Keratinocyte (primary cell): ENCODE results near the gene CNTLN. TPM values are rescaled to one million over a fixed set of nuclear protein-coding genes. Genes with fewer than 3 reads are reported as not detected.
"Not testable (repeated sequence)": the region's sequence is repeated elsewhere in the genome, so short reads cannot be mapped to it uniquely, and the experiment has no call there.

Experiments
- DNase-seq: peaks from one replicate; pipeline ENCODE4 v3.0.0-alpha.2; 2011; ENCODE audit warnings: low read depth, missing footprints, low spot score
- FAIRE-seq: peaks from 2 replicates; lab custom pipeline; 2011; peaks lifted over from hg19 to GRCh38; lab: Jason Lieb, UNC
- H2AFZ ChIP-seq: 2 replicates; pipeline ENCODE4 v1.6.0; 2012; ENCODE audit warnings: low read length, control low read depth, inconsistent platforms; ENCODE audit not compliant: control insufficient read depth
- H3K27ac ChIP-seq: 2 replicates; pipeline ENCODE4 v1.5.1; 2011; ENCODE audit warnings: low read length; ENCODE audit not compliant: control insufficient read depth, insufficient read depth
- H3K27me3 ChIP-seq: 3 replicates; pipeline ENCODE4 v1.6.0; 2011; ENCODE audit warnings: low read length; ENCODE audit not compliant: control insufficient read depth, insufficient read depth; ENCODE audit errors: extremely low read depth
- H3K36me3 ChIP-seq, 2 experiments: 2 replicates in 1 of 2; 3 replicates in 1 of 2; pipeline ENCODE4 v1.5.1; 2011; ENCODE audit warnings: low read length in 2 of 2, mild to moderate bottlenecking in 1 of 2; ENCODE audit not compliant: control insufficient read depth in 2 of 2, insufficient read depth in 2 of 2; ENCODE audit errors: extremely low read depth in 1 of 2
- H3K4me1 ChIP-seq: 3 replicates; pipeline ENCODE4 v1.5.1; 2011; ENCODE audit warnings: low read length; ENCODE audit not compliant: control insufficient read depth, insufficient read depth; ENCODE audit errors: extremely low read depth
- H3K4me2 ChIP-seq: 3 replicates; pipeline ENCODE4 v1.6.0; 2011; ENCODE audit warnings: low read depth, low read length; ENCODE audit not compliant: control insufficient read depth, insufficient read depth; ENCODE audit errors: extremely low read depth
- H3K4me3 ChIP-seq, 3 experiments: fragments of 200-600 bp in 1 of 3; sonication (generic) in 1 of 3; 2 replicates in 2 of 3; 3 replicates in 1 of 3; pipeline ENCODE4 v1.5.1; 2011 to 2016; ENCODE audit warnings: low read length in 3 of 3, mild to moderate bottlenecking in 3 of 3, control low read depth in 2 of 3, inconsistent platforms in 1 of 3, low read depth in 1 of 3, mixed read lengths in 1 of 3, mixed run types in 1 of 3, moderate library complexity in 1 of 3; ENCODE audit not compliant: control insufficient read depth in 2 of 3, insufficient read depth in 2 of 3; ENCODE audit errors: extremely low read depth in 1 of 3
- H3K79me2 ChIP-seq: 2 replicates; pipeline ENCODE4 v1.6.0; 2012; ENCODE audit warnings: low read length; ENCODE audit not compliant: control insufficient read depth, insufficient read depth
- H3K9ac ChIP-seq: 3 replicates; pipeline ENCODE4 v1.6.0; 2011; ENCODE audit warnings: low read length; ENCODE audit not compliant: control insufficient read depth, insufficient read depth; ENCODE audit errors: extremely low read depth
- H3K9me1 ChIP-seq: 3 replicates; pipeline ENCODE4 v1.6.0; 2011; ENCODE audit warnings: low read length; ENCODE audit not compliant: control insufficient read depth, insufficient read depth; ENCODE audit errors: extremely low read depth
- H3K9me3 ChIP-seq: 2 replicates; pipeline ENCODE4 v1.5.1; 2012; ENCODE audit warnings: low read depth, low read length; ENCODE audit not compliant: control insufficient read depth
- H4K20me1 ChIP-seq: 3 replicates; pipeline ENCODE4 v1.6.0; 2011; ENCODE audit warnings: low read length; ENCODE audit not compliant: control insufficient read depth, insufficient read depth; ENCODE audit errors: extremely low read depth
- CTCF ChIP-seq, 3 experiments: IDR thresholded peaks in 1 of 3; conservative IDR thresholded peaks in 1 of 3; optimal IDR thresholded peaks in 1 of 3; 2 replicates in 2 of 3; 3 replicates in 1 of 3; pipeline versions ENCODE3 to v1.5.1; 2011; ENCODE audit warnings: low read length in 3 of 3, mild to moderate bottlenecking in 3 of 3, moderate library complexity in 2 of 3, control low read depth in 1 of 3, inconsistent platforms in 1 of 3; ENCODE audit not compliant: insufficient read depth in 2 of 3; ENCODE audit errors: extremely low read depth in 1 of 3
- EZH2 ChIP-seq: IDR thresholded peaks from one replicate; pipeline ENCODE4 v1.6.1; 2012; ENCODE audit warnings: inconsistent platforms, mild to moderate bottlenecking, low read length, moderate library complexity
- dilution Hi-C: fragments of 300-500 bp; cut with MboI; formaldehyde crosslinking; loops from one replicate; pipeline ENCODE4 v1.7.0; 2020; ENCODE audit warnings: low sequenced_read_pairs; ENCODE audit not compliant: extremely low pct_ligation_motif_present
- polyA plus RNA-seq, 5 experiments: library from polyadenylated mRNA; depleted of rRNA in 3 of 5; stranded (reverse) in 3 of 5; stranded (forward) in 1 of 5; unstranded in 1 of 5; fragments of >200 nt; gene quantifications; 1 replicate in 1 of 5; 2 replicates in 3 of 5; 3 replicates in 1 of 5; pipeline versions ENCODE4 v1.2.1 to v1.2.3, GENCODE V29; 2011 to 2012; ENCODE audit warnings: missing spikeins in 2 of 5, low read depth in 1 of 5, low replicate concordance in 1 of 5

CNTLN gene
- polyA plus RNA-seq, 1 donor (not counting 4 experiments of a cell fraction or from before 2014, with no cell fraction given): 2.4 TPM

DNA sequence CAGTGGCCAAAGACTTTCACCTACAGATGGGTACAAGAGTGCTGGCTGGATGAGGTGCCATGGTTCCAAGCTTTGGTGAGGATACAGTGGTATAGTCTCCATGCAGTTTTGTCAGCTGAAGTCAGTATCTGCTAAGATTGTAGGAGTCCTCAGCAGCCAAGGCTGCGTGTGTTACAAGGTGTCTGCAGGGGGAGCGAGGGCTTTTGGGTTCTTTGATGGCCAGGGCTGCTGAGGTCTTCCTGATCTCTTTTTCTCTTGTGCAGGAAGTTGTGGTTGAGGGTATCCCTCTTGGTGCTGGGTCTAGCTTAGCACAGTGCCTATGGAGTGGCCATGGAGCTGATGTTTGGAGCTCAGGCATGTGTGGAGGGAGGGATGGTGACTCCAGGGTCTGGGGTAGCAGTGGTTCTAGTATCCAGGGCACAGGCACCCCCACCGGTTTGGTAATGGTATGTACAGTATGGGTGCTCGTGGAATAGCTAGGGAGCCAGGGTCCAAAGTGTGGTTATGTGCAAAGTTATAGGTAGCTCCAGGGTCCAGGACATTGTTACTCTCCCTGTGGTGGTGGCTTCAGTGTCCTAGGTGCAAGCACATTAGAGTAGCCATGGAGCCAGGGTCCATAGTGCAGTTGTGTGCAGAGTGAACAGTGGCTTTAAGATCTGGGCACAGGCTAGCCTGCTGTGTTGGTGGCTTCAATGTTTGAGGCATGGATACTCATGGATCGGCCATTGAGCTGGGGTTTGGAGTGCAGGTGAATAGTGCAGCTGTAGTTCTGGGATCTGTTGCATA is 36.7 kb downstream of the CNTLN start:
- H3K4me2 ChIP-seq: no peak overlapping the region
- H3K27me3 ChIP-seq: no peaks in the 10 kb centered on the region
- H4K20me1 ChIP-seq: no peaks in the 10 kb centered on the region
- DNase-seq (no peak), FAIRE-seq (no peak)
- no peaks in the 10 kb centered on the region for H3K9me1 ChIP-seq
- H2AFZ ChIP-seq: no peak overlapping the region
- H3K4me1 ChIP-seq: no peaks in the 10 kb centered on the region
- TF ChIP-seq EZH2 (no peak), CTCF (optimal IDR thresholded peaks at IDR 0.05 in 1 of 3, IDR thresholded peaks at IDR 0.05 in 1 of 3, conservative IDR thresholded peaks at IDR 0.05 in 1 of 3; ENCODE audit: extremely low read depth in 1 of 3, insufficient read depth in 2 of 3, low read length in 3 of 3) (no peak)
- no peak overlapping the region for H3K27ac ChIP-seq
- H3K4me3 ChIP-seq: no peak overlapping the region
- H3K9me3 ChIP-seq: no peaks in the 10 kb centered on the region
- H3K36me3 ChIP-seq: no peaks in the 10 kb centered on the region
- dilution Hi-C loops: no loop called here
- H3K9ac ChIP-seq: no peak overlapping the region
- H3K79me2 ChIP-seq: no peaks in the 10 kb centered on the region

DNA sequence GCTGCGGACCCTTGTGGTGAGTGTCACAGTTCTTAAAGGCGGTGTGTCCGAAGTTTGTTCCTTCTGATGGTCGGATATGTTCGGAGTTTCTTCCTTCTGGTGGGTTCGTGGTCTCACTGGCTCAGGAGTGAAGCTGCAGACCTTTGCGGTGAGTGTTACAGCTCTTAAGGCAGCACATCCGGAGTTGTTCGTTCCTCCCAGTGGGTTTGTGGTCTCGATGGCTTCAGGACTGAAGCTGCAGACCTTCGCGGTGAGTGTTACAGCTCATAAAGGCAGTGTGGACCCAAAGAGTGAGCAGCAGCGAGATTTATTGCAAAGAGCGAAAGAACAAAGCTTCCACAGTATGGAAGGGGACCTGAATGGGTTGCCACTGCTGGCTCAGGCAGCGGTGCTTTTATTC is 42.7 kb downstream of the CNTLN start:
- H3K4me3 ChIP-seq, H3K79me2 ChIP-seq, FAIRE-seq, H2AFZ ChIP-seq, H3K9me3 ChIP-seq, dilution Hi-C loops, H3K27ac ChIP-seq, H3K27me3 ChIP-seq, H3K36me3 ChIP-seq, H3K4me2 ChIP-seq, H3K4me1 ChIP-seq, H3K9me1 ChIP-seq, H4K20me1 ChIP-seq, DNase-seq, H3K9ac ChIP-seq: not testable (repeated sequence)
